KOPT-K1 (cell line): ENCODE results near the gene PIP5KL1.

Experiments
- H3K27ac ChIP-seq: fragments of 200-600 bp; sonication (generic); 2 replicates; pipeline ENCODE4 v1.5.1; 2016; ENCODE audit warnings: antibody characterized with exemption, mild to moderate bottlenecking, low read depth, low read length; ENCODE audit not compliant: poor library complexity, severe bottlenecking
- H3K36me3 ChIP-seq: fragments of 200-600 bp; sonication (generic); 2 replicates; pipeline ENCODE4 v1.5.1; 2017; ENCODE audit warnings: antibody characterized with exemption, mild to moderate bottlenecking, low read length, moderate library complexity; ENCODE audit not compliant: insufficient read depth
- H3K9me3 ChIP-seq: fragments of 200-600 bp; sonication (generic); 2 replicates; pipeline ENCODE4 v1.5.1; 2017; ENCODE audit warnings: antibody characterized with exemption, low read length, mild to moderate bottlenecking; ENCODE audit not compliant: insufficient read depth, poor library complexity, severe bottlenecking

Gene PIP5KL1

GRCh38 chr9:127972236-127972871 is 41.8 kb upstream of the PIP5KL1 start:
- Histone ChIP-seq H3K9me3 (no peaks in the 10 kb centered on the region), H3K36me3 (peaks cover 15% of the 10 kb centered on the region; the same call in 1 of the 2 replicates), H3K27ac (peak overlapping the region; percentile 64)

GRCh38 chr9:127971357-127972235 is 41.0 kb upstream of the PIP5KL1 start:
- Histone ChIP-seq H3K36me3 (peaks cover 15% of the 10 kb centered on the region; the same call in 1 of the 2 replicates), H3K9me3 (no peaks in the 10 kb centered on the region), H3K27ac (peak overlapping the region; percentile 64)

- peak overlapping the region; percentile 64 for H3K27ac ChIP-seq
Measured at GRCh38 chr9:127970401-127971313, 40.1 kb upstream of the PIP5KL1 start.

GRCh38 chr9:127968700-127969383 is 38.3 kb upstream of the PIP5KL1 start:
- H3K9me3 ChIP-seq, result no peaks in the 10 kb centered on the region
- 0 out of 2 replicates have a peak, but pooled peaks cover 7% of the 10 kb centered on the region for H3K36me3 ChIP-seq
- peak overlapping the region; percentile 64 for H3K27ac ChIP-seq

More at GRCh38 chr9:127970401-127971313, 40.1 kb upstream of the PIP5KL1 start:
- Histone ChIP-seq H3K36me3 (0 out of 2 replicates have a peak, but pooled peaks cover 7% of the 10 kb centered on the region), H3K9me3 (no peaks in the 10 kb centered on the region)

- H3K9me3 ChIP-seq, result no peaks in the 10 kb centered on the region
- H3K36me3 ChIP-seq, result 0 out of 2 replicates have a peak, but pooled peaks cover 7% of the 10 kb centered on the region
- peak overlapping the region; percentile 24 for H3K27ac ChIP-seq
Measured at GRCh38 chr9:127968042-127968441, 37.5 kb upstream of the PIP5KL1 start.

GRCh38 chr9:127967151-127967809 is 36.7 kb upstream of the PIP5KL1 start:
- Histone ChIP-seq H3K36me3 (0 out of 2 replicates have a peak, but pooled peaks cover 7% of the 10 kb centered on the region), H3K9me3 (no peaks in the 10 kb centered on the region), H3K27ac (peak overlapping the region; percentile 19)

GRCh38 chr9:127966416-127967150 is 36.0 kb upstream of the PIP5KL1 start:
- Histone ChIP-seq H3K36me3 (0 out of 2 replicates have a peak, but pooled peaks cover 7% of the 10 kb centered on the region), H3K9me3 (no peaks in the 10 kb centered on the region), H3K27ac (no peak overlapping the region)

- Histone ChIP-seq H3K27ac (no peak overlapping the region), H3K36me3 (0 out of 2 replicates have a peak, but pooled peaks cover 7% of the 10 kb centered on the region), H3K9me3 (no peaks in the 10 kb centered on the region)
Measured at GRCh38 chr9:127965953-127966352, 35.4 kb upstream of the PIP5KL1 start.

- Histone ChIP-seq H3K27ac (no peak overlapping the region), H3K9me3 (no peaks in the 10 kb centered on the region), H3K36me3 (0 out of 2 replicates have a peak, but pooled peaks cover 7% of the 10 kb centered on the region)
Measured at GRCh38 chr9:127963359-127964064, 32.9 kb upstream of the PIP5KL1 start.

GRCh38 chr9:127963041-127963358 is 32.4 kb upstream of the PIP5KL1 start:
- Histone ChIP-seq H3K9me3 (no peaks in the 10 kb centered on the region), H3K27ac (no peak overlapping the region), H3K36me3 (0 out of 2 replicates have a peak, but pooled peaks cover 7% of the 10 kb centered on the region)

- Histone ChIP-seq H3K9me3 (no peaks in the 10 kb centered on the region), H3K27ac (no peak overlapping the region), H3K36me3 (0 out of 2 replicates have a peak, but pooled peaks cover 7% of the 10 kb centered on the region)
Measured at GRCh38 chr9:127962278-127962677, 31.7 kb upstream of the PIP5KL1 start.

GRCh38 chr9:127961613-127962155 is 31.1 kb upstream of the PIP5KL1 start:
- Histone ChIP-seq H3K9me3 (no peaks in the 10 kb centered on the region), H3K27ac (no peak overlapping the region), H3K36me3 (0 out of 2 replicates have a peak, but pooled peaks cover 7% of the 10 kb centered on the region)
